T47D (cell line): ENCODE results near the gene COL1A2.

Experiments used
- DNase-seq, 2 experiments: peaks; one replicate each; pipeline versions ENCODE4 v3.0.0 to v3.0.0-alpha.2; 2011 to 2012; ENCODE audit warnings: low read depth in 1 of 2, low spot score in 1 of 2
- JUND ChIP-seq: IDR thresholded peaks from 2 replicates; pipeline ENCODE4 v1.6.1; 2012; ENCODE audit warnings: low read depth
- in situ Hi-C: cut with HindIII; loops from 2 replicates; pipeline ENCODE4 v1.10.0; 2016; ENCODE audit warnings: low sequenced_read_pairs, low pct_unique_long_range_greater_than_20kb

Gene COL1A2

DNA sequence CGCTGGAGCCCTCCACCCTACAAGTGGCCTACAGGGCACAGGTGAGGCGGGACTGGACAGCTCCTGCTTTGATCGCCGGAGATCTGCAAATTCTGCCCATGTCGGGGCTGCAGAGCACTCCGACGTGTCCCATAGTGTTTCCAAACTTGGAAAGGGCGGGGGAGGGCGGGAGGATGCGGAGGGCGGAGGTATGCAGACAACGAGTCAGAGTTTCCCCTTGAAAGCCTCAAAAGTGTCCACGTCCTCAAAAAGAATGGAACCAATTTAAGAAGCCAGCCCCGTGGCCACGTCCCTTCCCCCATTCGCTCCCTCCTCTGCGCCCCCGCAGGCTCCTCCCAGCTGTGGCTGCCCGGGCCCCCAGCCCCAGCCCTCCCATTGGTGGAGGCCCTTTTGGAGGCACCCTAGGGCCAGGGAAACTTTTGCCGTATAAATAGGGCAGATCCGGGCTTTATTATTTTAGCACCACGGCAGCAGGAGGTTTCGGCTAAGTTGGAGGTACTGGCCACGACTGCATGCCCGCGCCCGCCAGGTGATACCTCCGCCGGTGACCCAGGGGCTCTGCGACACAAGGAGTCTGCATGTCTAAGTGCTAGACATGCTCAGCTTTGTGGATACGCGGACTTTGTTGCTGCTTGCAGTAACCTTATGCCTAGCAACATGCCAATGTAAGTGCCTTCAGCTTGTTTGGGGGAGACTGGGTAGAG, at the start of gene COL1A2:
COL1A2 (plus strand) TSS at position 459 of the 704 bp plus-strand sequence; CDS start at position 596, 137 bp downstream.
- in situ Hi-C loops = no loop called here
- no peak for TF ChIP-seq JUND
- no peak for DNase-seq

DNA sequence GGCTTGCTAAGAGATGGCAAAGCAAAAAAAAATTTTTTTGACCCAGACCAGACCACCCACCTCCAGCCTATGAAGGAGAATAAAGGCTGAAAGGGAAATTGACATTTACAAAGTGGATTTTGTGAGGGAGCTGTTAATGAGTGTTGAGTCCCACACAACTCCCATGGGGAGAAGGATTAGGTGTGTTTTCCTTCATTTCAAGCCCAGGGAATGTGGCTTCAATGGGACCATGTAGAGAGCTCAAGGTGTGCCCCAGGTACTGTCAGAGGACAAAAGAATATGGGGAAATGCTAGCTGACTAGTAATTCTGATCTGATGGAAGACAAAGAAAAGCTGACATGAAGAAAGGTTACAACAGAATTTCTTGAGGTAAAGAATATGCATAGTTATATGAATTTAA, 48.8 kb upstream of the COL1A2 start:
- no peak for DNase-seq
- in situ Hi-C loops = no loop called here
- TF ChIP-seq JUND = no peak

DNA sequence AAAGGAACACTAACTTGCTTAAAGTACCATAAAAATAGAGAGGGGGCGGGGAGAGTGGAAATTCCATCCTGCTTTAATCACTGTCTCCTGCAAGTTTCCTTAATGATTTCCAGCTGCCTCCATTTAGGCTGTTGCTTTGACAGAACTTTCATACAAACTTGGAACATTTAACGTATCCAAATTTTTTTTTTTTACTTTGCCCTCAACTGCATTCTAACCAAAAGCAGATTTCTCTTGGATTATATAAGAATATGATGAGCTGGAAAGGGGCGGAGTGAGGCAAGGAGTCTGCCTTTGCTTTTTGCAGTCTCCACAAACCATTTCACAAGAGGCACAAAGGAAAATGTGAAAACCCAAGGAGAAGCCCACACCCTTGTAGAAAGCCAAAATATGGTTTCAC, 46.6 kb upstream of the COL1A2 start:
- no peak for DNase-seq
- no peak for TF ChIP-seq JUND
- in situ Hi-C loops = no loop called here

DNA sequence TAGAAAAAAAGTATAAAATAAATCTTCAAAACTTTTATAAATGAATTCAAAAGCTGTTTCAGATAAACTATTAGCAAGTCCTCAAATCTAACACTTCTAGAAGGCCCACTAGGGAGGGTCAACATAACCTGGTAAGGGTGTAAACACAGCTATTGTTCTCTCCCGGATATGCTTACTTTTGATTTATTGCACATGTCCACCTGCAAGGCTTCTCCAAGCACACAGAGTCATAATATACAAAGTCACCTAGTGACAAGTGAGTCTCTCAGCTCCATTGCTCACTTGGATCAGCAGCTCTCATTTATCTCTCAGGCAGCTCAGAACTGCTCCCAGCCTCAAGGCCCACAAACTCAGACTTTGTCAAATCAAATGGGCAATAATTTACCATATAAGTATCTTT, 44.0 kb upstream of the COL1A2 start:
- in situ Hi-C loops = no loop called here
- peak in 1 of 2 experiments; percentile 66 for DNase-seq
- TF ChIP-seq JUND = no peak

DNA sequence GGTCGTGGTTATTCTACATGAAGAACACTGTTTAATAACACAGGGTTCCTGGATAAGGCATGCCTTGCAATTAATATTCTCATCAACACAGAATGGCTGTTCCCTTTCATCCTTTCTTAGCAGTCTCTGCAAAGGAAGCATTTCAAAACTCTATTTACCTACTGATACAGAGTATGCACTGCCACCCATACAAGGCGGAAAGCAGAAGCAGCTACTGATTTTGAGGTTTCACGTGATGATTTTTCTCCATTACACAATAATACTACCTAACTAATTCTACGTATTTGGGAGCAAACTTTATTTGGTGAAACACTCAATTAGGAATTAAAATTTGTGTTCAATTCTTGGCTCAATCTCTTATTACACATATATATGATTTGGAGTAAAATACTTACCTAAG, 43.0 kb upstream of the COL1A2 start:
- DNase-seq = no peak
- in situ Hi-C loops = no loop called here

DNA sequence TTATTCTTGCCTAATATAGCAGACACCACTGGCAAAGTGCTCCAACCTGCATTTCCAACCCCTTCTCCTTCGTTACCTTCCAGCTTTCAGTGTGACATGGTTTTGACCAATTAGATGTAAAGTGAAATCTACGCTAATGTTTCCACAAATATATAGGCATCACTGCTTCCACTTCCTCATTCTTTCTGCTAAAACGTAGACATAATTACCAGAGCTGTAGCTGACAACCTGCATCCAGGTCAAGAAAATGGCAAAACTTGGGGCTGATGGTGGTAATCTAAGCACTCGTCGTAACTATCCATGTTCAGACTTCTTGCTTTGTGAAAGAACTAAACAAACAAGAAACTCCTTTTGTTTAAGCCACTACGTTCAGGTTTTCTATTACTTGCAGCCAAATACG, 41.8 kb upstream of the COL1A2 start:
- in situ Hi-C loops = no loop called here
- TF ChIP-seq JUND = no peak
- no peak for DNase-seq

More for the DNA sequence above, 43.0 kb upstream of the COL1A2 start:
- TF ChIP-seq JUND = no peak

DNA sequence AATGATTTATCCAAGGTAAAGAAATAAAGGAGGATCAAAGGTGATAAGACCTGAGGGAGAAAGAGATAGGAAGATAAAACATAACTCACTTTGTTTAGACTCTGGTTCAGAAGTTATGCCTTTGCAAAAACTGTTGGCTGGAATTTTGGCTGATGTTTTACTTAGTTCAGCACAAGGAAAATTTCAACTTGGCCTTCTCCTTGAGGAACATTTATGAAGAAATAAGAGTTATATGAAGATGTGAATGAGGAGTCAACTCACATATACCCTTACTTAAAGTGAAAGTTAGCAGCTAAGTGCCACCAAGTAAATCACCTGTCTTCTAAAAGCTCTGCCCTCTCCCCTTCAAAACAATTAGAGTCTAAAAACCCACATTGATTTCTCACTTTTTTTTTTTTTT, 39.7 kb upstream of the COL1A2 start:
- TF ChIP-seq JUND = no peak
- in situ Hi-C loops = no loop called here
- no peak for DNase-seq

DNA sequence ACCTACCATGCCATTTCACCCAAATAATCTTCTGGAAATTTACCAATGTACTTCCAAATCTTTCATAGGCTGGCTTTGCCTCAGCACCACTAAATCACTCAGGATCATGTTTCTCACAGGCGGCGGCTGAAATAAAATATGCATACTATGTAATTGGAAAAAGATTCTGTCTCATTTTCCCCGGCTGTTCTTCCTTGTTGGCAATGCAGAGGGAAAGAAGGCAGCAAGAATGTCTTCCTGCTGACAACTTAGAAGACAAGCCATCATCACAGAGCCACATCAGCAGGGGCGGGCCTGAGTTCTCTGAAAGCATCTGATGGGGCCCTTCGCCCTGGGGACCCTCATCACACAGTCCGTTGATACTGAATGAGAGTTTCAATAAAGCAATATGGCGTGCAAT, 39.2 kb upstream of the COL1A2 start:
- in situ Hi-C loops = no loop called here
- no peak for DNase-seq
- TF ChIP-seq JUND = no peak

DNA sequence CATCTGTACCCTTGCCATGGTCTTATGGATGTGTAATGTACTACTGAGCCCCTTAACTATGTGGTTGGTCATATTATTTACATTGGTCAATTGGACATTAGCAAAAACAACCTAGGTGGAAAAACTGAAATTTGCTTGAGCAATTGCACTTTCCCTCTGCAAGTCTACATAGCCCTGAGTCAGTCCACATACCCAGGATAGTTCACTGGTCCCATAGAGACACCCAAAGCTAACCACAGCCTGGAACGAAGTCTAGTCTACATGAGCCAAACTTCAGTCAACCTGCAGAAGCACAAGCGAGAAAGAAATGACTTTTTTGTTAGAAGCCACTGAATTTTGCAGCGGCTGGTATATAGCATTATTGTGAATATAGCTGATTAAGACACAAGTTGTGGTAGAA, 37.6 kb upstream of the COL1A2 start:
- DNase-seq = no peak
- in situ Hi-C loops = no loop called here

DNA sequence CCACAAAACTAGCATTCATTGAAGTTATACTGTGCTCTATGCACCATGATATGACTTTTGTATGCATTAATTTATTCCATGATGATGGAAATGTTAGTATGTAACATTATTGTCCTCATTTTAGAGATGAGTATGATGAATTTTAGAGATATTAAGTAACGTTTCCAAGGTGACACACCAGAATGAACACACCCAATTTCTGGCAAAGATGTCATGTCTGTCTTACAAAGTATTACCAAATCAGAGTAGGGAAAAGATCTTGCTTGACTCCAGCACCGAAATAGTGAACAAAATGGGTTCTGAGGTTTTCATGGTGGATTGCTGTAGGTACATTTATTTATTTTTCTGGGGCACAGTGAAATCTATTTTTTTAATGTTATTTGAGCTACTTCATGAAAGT, 33.8 kb upstream of the COL1A2 start:
- in situ Hi-C loops = no loop called here
- no peak for DNase-seq
- TF ChIP-seq JUND = no peak

More for the DNA sequence above, 37.6 kb upstream of the COL1A2 start:
- no peak for TF ChIP-seq JUND

DNA sequence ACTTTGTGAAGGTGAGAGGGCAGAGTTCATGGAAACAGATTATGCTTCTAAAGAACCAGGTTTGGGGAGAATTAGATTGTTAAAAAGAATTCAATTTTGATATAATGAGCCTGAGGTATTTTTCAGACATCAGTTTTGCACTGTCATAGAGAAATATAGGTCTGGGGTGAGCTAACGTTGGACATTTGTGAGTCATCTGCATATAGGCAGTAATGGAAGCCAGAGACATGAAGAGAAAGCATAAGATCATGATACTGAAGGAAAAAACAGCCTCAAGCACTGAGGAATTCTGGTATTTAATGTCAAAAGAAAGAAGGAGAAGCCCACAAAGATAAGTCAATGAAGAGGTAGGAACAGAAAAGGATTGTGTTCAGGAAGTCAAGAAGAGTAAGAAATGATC, 32.4 kb upstream of the COL1A2 start:
- DNase-seq = no peak
- in situ Hi-C loops = no loop called here
- no peak for TF ChIP-seq JUND

DNA sequence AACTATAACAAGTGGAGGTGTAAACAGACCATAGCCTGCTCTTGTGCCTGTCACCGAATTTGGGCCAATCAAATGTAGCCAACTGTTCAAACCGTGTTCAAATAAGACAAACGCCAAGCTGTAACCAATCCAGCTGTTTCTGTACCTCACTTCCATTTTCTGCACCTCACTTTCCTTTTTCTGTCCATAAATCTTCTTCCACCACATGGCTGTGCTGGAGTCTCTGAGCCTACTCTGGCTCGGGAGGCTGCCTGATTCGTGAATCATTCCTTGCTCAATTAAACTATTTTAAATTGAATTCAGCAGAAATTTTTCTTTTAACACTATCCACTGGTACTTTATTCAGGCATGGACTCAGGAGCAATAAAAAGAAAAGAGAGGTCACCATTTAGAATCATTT, 29.9 kb upstream of the COL1A2 start:
- TF ChIP-seq JUND = no peak
- DNase-seq = no peak
- in situ Hi-C loops = no loop called here

DNA sequence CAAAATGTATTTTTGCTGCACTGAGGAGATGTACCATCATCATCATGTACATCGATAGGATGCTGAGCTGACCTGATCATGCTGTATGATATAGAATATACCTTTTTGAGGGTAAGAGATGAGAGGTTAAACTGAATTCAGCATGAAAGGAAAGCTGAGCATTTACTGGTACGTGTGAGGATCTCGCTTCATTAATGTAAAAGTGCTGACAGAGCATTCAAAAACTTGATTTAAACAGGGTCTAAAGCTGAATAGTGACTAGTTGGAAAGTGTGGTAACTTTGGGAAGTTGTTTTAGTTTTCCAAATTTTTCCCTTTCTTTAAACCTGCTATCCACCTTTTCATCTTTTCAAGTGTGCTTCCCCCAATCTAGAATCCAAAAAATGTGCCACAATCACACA, 28.5 kb upstream of the COL1A2 start:
- in situ Hi-C loops = no loop called here
- DNase-seq = no peak
- no peak for TF ChIP-seq JUND

DNA sequence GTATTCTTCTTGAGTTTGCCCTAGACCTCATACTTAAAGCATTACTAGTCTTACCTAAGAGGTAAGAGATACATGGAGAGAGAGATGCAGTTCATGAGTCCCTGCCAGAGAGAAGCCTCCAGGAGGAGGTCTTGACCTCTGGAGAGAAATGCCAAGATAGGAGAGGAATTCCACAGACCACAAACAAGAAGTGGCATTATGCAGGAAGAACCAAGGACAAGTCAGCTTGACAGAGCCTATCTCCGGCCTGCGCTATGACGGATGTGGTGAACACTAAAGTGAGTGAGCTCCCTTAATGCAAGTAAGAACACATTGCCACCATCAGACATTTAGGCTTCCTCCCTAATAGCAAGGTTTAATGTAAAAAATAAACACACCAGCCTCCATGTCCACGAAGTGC, 27.9 kb upstream of the COL1A2 start:
- no peak for DNase-seq
- no peak for TF ChIP-seq JUND
- in situ Hi-C loops = no loop called here
